Measurements from ENCODE around the gene TRIP4. TPM values are rescaled to one million over a fixed set of nuclear protein-coding genes. Genes with fewer than 3 reads are reported as not detected.

TRIP4 gene
- total and polyA plus RNA-seq, 9 of the 15 experiments (the other 6 are each of a cell fraction or from before 2014, with no cell fraction given) = 7.6 to 23.3 (median 16.7) TPM

DNA sequence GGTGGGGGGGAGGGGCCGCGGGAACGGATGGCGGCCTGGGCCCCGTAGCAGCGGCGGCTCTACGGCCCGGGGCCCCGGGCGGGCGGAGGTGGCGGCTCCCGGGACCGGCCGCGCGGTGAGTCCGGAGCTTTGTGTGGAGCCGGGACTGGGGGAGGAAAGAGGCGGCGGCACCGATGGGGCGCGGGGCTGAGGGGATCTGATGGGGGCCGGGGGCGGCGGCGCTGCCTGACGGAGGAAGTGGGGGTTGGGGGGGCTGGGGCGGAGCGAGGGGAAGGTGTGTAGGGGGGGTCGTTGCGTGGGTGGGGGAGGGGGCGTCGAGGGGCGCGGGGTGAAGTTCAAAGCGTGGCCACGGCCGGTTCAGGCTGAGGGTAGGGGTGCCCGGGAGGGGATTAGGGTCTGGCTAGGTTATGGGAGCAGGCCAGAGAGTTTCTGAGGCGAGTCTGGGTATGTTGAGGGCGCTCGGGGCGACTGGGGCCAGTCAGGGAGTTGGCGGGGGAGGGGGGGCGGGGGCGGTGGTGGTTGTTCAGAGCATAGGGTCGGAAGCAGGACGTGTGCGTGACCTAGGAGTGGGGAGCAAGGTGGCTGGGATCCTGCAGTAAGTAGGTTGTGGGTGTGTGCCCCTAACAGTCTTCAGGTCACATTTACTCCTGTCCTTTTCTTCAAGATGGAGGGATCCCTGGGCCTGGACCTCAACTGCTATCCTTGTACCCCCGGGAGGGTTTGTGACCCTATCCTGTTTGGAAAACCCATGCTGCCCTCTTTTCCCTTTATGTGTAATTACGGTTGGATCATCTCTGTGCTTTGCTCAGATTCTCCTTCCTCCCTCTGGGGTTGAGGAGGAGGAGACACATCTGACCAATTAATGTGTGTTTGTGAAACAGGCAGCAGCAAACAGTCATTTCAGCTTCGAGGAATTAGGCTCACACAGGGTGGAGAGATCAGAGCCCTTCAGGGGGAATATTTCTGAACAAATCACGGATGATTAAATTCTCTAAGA, 73.4 kb downstream of the TRIP4 start (continued):
- TF ChIP-seq, protein P1, sequence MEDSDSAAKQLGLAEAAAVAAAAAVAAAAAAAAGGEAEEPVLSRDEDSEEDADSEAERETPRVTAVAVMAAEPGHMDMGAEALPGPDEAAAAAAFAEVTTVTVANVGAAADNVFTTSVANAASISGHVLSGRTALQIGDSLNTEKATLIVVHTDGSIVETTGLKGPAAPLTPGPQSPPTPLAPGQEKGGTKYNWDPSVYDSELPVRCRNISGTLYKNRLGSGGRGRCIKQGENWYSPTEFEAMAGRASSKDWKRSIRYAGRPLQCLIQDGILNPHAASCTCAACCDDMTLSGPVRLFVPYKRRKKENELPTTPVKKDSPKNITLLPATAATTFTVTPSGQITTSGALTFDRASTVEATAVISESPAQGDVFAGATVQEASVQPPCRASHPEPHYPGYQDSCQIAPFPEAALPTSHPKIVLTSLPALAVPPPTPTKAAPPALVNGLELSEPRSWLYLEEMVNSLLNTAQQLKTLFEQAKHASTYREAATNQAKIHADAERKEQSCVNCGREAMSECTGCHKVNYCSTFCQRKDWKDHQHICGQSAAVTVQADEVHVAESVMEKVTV (CRISPR knock-in tag; IDR thresholded peaks at IDR 0.05) = no peak
- TF ChIP-seq ZNF282 (CRISPR knock-in tag; IDR thresholded peaks at IDR 0.05) (no peak), POU5F1 (IDR thresholded peaks at IDR 0.05; ENCODE audit: borderline replicate concordance, low read depth, low read length, partially characterized antibody) (no peak), ZNF583 (CRISPR knock-in tag; IDR thresholded peaks at IDR 0.05) (no peak), LARP7 (IDR thresholded peaks at IDR 0.05) (no peak), CEBPB (tag; IDR thresholded peaks at IDR 0.05) (no peak), GTF2A2 (tag; IDR thresholded peaks at IDR 0.05) (no peak), POLR2AphosphoS2 (IDR thresholded peaks at IDR 0.05; ENCODE audit: low read length) (0 out of 2 replicates have a peak, but pooled peaks have one; percentile 8), HNRNPL (IDR thresholded peaks at IDR 0.05; ENCODE audit: low read depth, low read length) (no peak), ADNP (tag; IDR thresholded peaks at IDR 0.05) (no peak), ZNF445 (CRISPR knock-in tag; IDR thresholded peaks at IDR 0.05; ENCODE audit: low read depth) (no peak), KAT7 (CRISPR knock-in tag; IDR thresholded peaks at IDR 0.05; ENCODE audit: borderline replicate concordance) (no peak), ZNF561 (CRISPR knock-in tag; conservative IDR thresholded peaks at IDR 0.05) (no peak), TCF7 (IDR thresholded peaks at IDR 0.05; ENCODE audit: borderline replicate concordance) (no peak), KLF10 (CRISPR knock-in tag; IDR thresholded peaks at IDR 0.05) (no peak), HCFC1 (IDR thresholded peaks at IDR 0.05; ENCODE audit: low read depth, low read length) (no peak), ZNF175 (CRISPR knock-in tag; IDR thresholded peaks at IDR 0.05; ENCODE audit: low read depth) (no peak)
- TF ChIP-seq, protein P2, sequence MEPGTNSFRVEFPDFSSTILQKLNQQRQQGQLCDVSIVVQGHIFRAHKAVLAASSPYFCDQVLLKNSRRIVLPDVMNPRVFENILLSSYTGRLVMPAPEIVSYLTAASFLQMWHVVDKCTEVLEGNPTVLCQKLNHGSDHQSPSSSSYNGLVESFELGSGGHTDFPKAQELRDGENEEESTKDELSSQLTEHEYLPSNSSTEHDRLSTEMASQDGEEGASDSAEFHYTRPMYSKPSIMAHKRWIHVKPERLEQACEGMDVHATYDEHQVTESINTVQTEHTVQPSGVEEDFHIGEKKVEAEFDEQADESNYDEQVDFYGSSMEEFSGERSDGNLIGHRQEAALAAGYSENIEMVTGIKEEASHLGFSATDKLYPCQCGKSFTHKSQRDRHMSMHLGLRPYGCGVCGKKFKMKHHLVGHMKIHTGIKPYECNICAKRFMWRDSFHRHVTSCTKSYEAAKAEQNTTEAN (CRISPR knock-in tag; IDR thresholded peaks at IDR 0.05) = no peak
- TF ChIP-seq, protein P3, sequence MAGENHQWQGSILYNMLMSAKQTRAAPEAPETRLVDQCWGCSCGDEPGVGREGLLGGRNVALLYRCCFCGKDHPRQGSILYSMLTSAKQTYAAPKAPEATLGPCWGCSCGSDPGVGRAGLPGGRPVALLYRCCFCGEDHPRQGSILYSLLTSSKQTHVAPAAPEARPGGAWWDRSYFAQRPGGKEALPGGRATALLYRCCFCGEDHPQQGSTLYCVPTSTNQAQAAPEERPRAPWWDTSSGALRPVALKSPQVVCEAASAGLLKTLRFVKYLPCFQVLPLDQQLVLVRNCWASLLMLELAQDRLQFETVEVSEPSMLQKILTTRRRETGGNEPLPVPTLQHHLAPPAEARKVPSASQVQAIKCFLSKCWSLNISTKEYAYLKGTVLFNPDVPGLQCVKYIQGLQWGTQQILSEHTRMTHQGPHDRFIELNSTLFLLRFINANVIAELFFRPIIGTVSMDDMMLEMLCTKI (IDR thresholded peaks at IDR 0.05; ENCODE audit: partially characterized antibody) = no peak
- TF ChIP-seq, protein P4, sequence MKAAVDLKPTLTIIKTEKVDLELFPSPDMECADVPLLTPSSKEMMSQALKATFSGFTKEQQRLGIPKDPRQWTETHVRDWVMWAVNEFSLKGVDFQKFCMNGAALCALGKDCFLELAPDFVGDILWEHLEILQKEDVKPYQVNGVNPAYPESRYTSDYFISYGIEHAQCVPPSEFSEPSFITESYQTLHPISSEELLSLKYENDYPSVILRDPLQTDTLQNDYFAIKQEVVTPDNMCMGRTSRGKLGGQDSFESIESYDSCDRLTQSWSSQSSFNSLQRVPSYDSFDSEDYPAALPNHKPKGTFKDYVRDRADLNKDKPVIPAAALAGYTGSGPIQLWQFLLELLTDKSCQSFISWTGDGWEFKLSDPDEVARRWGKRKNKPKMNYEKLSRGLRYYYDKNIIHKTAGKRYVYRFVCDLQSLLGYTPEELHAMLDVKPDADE (conservative IDR thresholded peaks at IDR 0.05; ENCODE audit: control insufficient read depth, low read depth, low read length) = no peak

All from K562 (cell line).